IMR-90 (cell line): ENCODE results near the gene FAM20A. TPM values are rescaled to one million over a fixed set of nuclear protein-coding genes. Genes with fewer than 3 reads are reported as not detected.

Experiments
- ATAC-seq: fragments of 200-7000 bp; cut with Tn5 transposase; 2 replicates; pipeline ENCODE4 v1.9.1; 2020; ENCODE audit warnings: low read depth, mild to moderate bottlenecking, moderate library complexity
- BruUV-seq: library from RNA; stranded (reverse); fragments of 400-500 nt; replicated peaks from 2 replicates; lab custom pipeline; 2021; lab: Mats Ljungman, UMichigan
- CTCF ChIA-PET: fragments of 300-600 bp; formaldehyde crosslinking; extraction: SDS; loops from one replicate; lab custom pipeline; 2021; ENCODE audit warnings: antibody characterized with exemption; lab: Yijun Ruan, JAX
- POLR2A ChIA-PET: fragments of 300-600 bp; sonication (Branson Sonifier 250); formaldehyde crosslinking; loops from one replicate; lab custom pipeline; 2022; ENCODE audit warnings: antibody characterized with exemption; ENCODE audit not compliant: unreplicated experiment; lab: Charles Lee
- DNase-seq: peaks from one replicate; pipeline ENCODE4 v3.0.0; 2013
- H2AFZ ChIP-seq: replicated peaks from 2 replicates; pipeline ENCODE3; 2013; ENCODE audit warnings: low read length, mild to moderate bottlenecking; ENCODE audit not compliant: poor library complexity
- H2AK5ac ChIP-seq: 2 replicates; pipeline ENCODE4 v1.6.1; 2013; ENCODE audit warnings: low read depth, low read length, inconsistent platforms
- H2AK9ac ChIP-seq: replicated peaks from 2 replicates; pipeline ENCODE3; 2013; ENCODE audit warnings: mild to moderate bottlenecking, low read depth, low read length, moderate library complexity; ENCODE audit not compliant: poor library complexity
- H2BK120ac ChIP-seq: 2 replicates; pipeline ENCODE4 v1.6.1; 2013; ENCODE audit warnings: low read depth, low read length, inconsistent platforms
- H2BK15ac ChIP-seq: 3 replicates; pipeline ENCODE4 v1.6.1; 2013; ENCODE audit warnings: low read depth, low read length, inconsistent platforms
- H2BK20ac ChIP-seq: 2 replicates; pipeline ENCODE4 v1.6.1; 2013; ENCODE audit warnings: low read depth, mild to moderate bottlenecking, inconsistent platforms, low read length, moderate library complexity
- H2BK5ac ChIP-seq: 2 replicates; pipeline ENCODE4 v1.6.1; 2013; ENCODE audit warnings: mild to moderate bottlenecking, low read depth, low read length, inconsistent platforms; ENCODE audit not compliant: poor library complexity, severe bottlenecking
- H3K14ac ChIP-seq: replicated peaks from 2 replicates; pipeline ENCODE4 v1.6.1; 2013; ENCODE audit warnings: low read depth, low read length, inconsistent platforms
- H3K18ac ChIP-seq: 2 replicates; pipeline ENCODE4 v1.6.1; 2013; ENCODE audit warnings: low read depth, low read length, control low read depth
- H3K23ac ChIP-seq: 2 replicates; pipeline ENCODE4 v1.6.1; 2013; ENCODE audit warnings: low read depth, low read length, inconsistent platforms
- H3K27ac ChIP-seq: 2 replicates; pipeline ENCODE4 v1.5.1; 2013; ENCODE audit warnings: mild to moderate bottlenecking, control low read depth, low read length; ENCODE audit not compliant: insufficient read depth
- H3K27me3 ChIP-seq: 2 replicates; pipeline ENCODE4 v1.6.1; 2013; ENCODE audit warnings: low read length; ENCODE audit not compliant: control insufficient read depth, insufficient read depth
- H3K36me3 ChIP-seq: 2 replicates; pipeline ENCODE4 v1.6.1; 2013; ENCODE audit warnings: low read length, mixed read lengths; ENCODE audit not compliant: control insufficient read depth, insufficient read depth
- H3K4ac ChIP-seq: 2 replicates; pipeline ENCODE4 v1.6.1; 2013; ENCODE audit warnings: low read depth, low read length, inconsistent platforms
- H3K4me1 ChIP-seq: 2 replicates; pipeline ENCODE4 v1.6.1; 2013; ENCODE audit warnings: low read length, mixed read lengths; ENCODE audit not compliant: control insufficient read depth, insufficient read depth
- H3K4me2 ChIP-seq: 2 replicates; pipeline ENCODE4 v1.6.1; 2013; ENCODE audit warnings: low read depth, mild to moderate bottlenecking, control low read depth, low read length, moderate library complexity
- H3K4me3 ChIP-seq: 2 replicates; pipeline ENCODE4 v1.5.1; 2013; ENCODE audit warnings: low read depth, mild to moderate bottlenecking, control low read depth, low read length, moderate library complexity; ENCODE audit not compliant: insufficient read depth
- H3K56ac ChIP-seq: 2 replicates; pipeline ENCODE4 v1.6.1; 2013; ENCODE audit warnings: low read length, inconsistent platforms; ENCODE audit not compliant: insufficient read depth; ENCODE audit errors: extremely low read depth
- H3K79me1 ChIP-seq, 2 experiments: 2 replicates each; pipeline ENCODE4 v1.6.1; 2013; ENCODE audit warnings: low read length in 2 of 2, inconsistent platforms in 1 of 2, low read depth in 1 of 2
- H3K9ac ChIP-seq: 2 replicates; pipeline ENCODE4 v1.6.1; 2013; ENCODE audit warnings: low read depth, low read length, control low read depth
- H3K9me1 ChIP-seq: 2 replicates; pipeline ENCODE4 v1.6.1; 2013; ENCODE audit warnings: low read length, inconsistent platforms; ENCODE audit not compliant: insufficient read depth
- H3K9me3 ChIP-seq: 2 replicates; pipeline ENCODE4 v1.6.1; 2013; ENCODE audit warnings: low read length; ENCODE audit not compliant: control insufficient read depth, insufficient read depth
- H4K20me1 ChIP-seq: 2 replicates; pipeline ENCODE4 v1.6.1; 2013; ENCODE audit warnings: low read length, inconsistent platforms; ENCODE audit not compliant: insufficient read depth
- H4K5ac ChIP-seq: 2 replicates; pipeline ENCODE4 v1.6.1; 2013; ENCODE audit warnings: mild to moderate bottlenecking, low read depth, low read length, control low read depth
- H4K8ac ChIP-seq, 2 experiments: 2 replicates each; pipeline ENCODE4 v1.6.1; 2013; ENCODE audit warnings: low read depth in 2 of 2, low read length in 2 of 2, control low read depth in 1 of 2, inconsistent platforms in 1 of 2
- H4K91ac ChIP-seq: 2 replicates; pipeline ENCODE4 v1.6.1; 2013; ENCODE audit warnings: low read depth, low read length, inconsistent platforms; ENCODE audit not compliant: insufficient read depth
- MAZ ChIP-seq: IDR thresholded peaks from 2 replicates; pipeline ENCODE4 v1.6.1; 2012; ENCODE audit warnings: low read depth, mild to moderate bottlenecking, low read length, improper control_type of control experiment, moderate library complexity, borderline replicate concordance
- MXI1 ChIP-seq: IDR thresholded peaks from 2 replicates; pipeline ENCODE4 v1.6.1; 2012; ENCODE audit warnings: low read depth, mild to moderate bottlenecking, low read length, moderate library complexity, borderline replicate concordance
- RCOR1 ChIP-seq: IDR thresholded peaks from 2 replicates; pipeline ENCODE4 v1.6.1; 2012; ENCODE audit warnings: mild to moderate bottlenecking, low read length, improper control_type of control experiment; ENCODE audit not compliant: insufficient replicate concordance
- RFX5 ChIP-seq: IDR thresholded peaks from 2 replicates; pipeline ENCODE4 v1.8.0; 2012; ENCODE audit warnings: low read depth, mild to moderate bottlenecking, low read length, moderate library complexity
- WGBS, 2 experiments: methylation state at CpG; one replicate each; pipeline versions ENCODE4 v1.1.5 to v1.1.7; 2013; ENCODE audit warnings: missing lambda C conversion rate in 2 of 2; ENCODE audit not compliant: insufficient read length in 1 of 2; ENCODE audit errors: extremely low coverage in 2 of 2; 5-methylcytosine and 5-hydroxymethylcytosine counted together
- dilution Hi-C: fragments of 300-500 bp; cut with HindIII; formaldehyde crosslinking; loops from one replicate; pipeline ENCODE4 v1.14.3; 2018; ENCODE audit warnings: low sequenced_read_pairs; ENCODE audit not compliant: unreplicated experiment
- in situ Hi-C: fragments of 300-500 bp; cut with MboI; formaldehyde crosslinking; loops from 3 replicates; pipeline ENCODE4 v1.14.3; 2019; ENCODE audit warnings: low sequenced_read_pairs, inconsistent platforms, mixed read lengths
- intact Hi-C: fragments of 100-400 bp; cut with micrococcal nuclease; formaldehyde crosslinking; loops from 2 replicates; pipeline ENCODE4 v1.10.0; 2022
- polyA plus RNA-seq, 3 experiments: library from polyadenylated mRNA; depleted of rRNA; stranded (reverse); fragments of >200 nt; gene quantifications; 2 replicates each; pipeline ENCODE4 v1.2.3, GENCODE V29; 2012; ENCODE audit warnings: low replicate concordance in 1 of 3
- total RNA-seq: library from RNA; depleted of rRNA; stranded (reverse); fragments of >200 nt; gene quantifications from 2 replicates; pipeline ENCODE4 v1.2.3, GENCODE V29; 2012

Gene FAM20A
- total and polyA plus RNA-seq, 2 of the 4 experiments (the other 2 are of a cell fraction) = not detected

- Histone ChIP-seq H3K56ac (no peak overlapping the region), H3K4me1 (no peaks in the 10 kb centered on the region), H3K4me2 (no peak overlapping the region), H4K5ac (no peak overlapping the region), H2BK20ac (no peak overlapping the region), H3K36me3 (peaks cover 27% of the 10 kb centered on the region), H3K18ac (no peak overlapping the region), H4K91ac (no peak overlapping the region), H3K4ac (no peak overlapping the region), H3K9me3 (no peaks in the 10 kb centered on the region), H2AK5ac (no peak overlapping the region), H3K9ac (no peak overlapping the region), H3K23ac (no peak overlapping the region), H3K79me1 (peaks cover 0 to 4% of the 10 kb centered on the region in 2 experiments; a peak in 1 of 4 replicates), H3K4me3 (no peak overlapping the region), H2BK5ac (no peak overlapping the region), H3K9me1 (no peaks in the 10 kb centered on the region; the same call in 1 of the 2 replicates), H2AK9ac (no peak overlapping the region), H3K14ac (no peak overlapping the region), H4K8ac (no peak overlapping the region), H2BK15ac (no peak overlapping the region), H2AFZ (no peak overlapping the region), H2BK120ac (no peak overlapping the region), H3K27ac (no peak overlapping the region), H3K27me3 (no peaks in the 10 kb centered on the region), H4K20me1 (no peaks in the 10 kb centered on the region)
- dilution Hi-C loops = no loop called here
- WGBS, 2 experiments = 92% methylated on average over 2 of the region's 6 CpGs; no CpG with 5 or more reads in 1 of the 2 experiments
- intact Hi-C loops = no loop called here
- CTCF ChIA-PET = no interaction called here
- ATAC-seq (no peak), DNase-seq (no peak)
- in situ Hi-C loops = no loop called here
- BruUV-seq = no TSS peak
- POLR2A ChIA-PET = no interaction called here
- TF ChIP-seq MAZ (no peak), RCOR1 (no peak), MXI1 (no peak), RFX5 (no peak)
Observed at GRCh38 chr17:68541816-68542215, 59.4 kb downstream of the FAM20A start.
